ENCODE measurements around the gene MYH15. TPM values are rescaled to one million over a fixed set of nuclear protein-coding genes. Genes with fewer than 3 reads are reported as not detected.

Gene MYH15
- total RNA-seq, 2 donors from 2014 or later, result 0.07 to 0.15 TPM

DNA sequence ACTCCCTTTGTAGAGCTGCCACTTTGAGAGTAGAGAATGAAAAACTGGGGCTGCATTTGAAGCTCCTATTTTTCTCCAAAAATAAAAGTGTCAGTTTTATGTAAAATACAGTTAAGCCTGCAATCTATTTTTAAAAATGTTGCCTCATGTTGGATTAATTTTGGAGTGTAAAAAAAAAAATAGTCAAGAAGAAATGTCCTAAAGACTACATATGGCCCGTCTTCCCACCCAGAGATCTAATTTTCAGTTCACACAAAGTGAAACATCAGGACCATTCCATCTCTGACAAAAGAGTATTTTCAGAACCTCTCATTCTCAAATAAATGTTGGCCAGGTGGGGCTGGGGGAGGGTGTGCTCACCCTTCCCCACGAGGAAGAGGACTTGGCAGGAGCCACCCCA is 151.4 kb downstream of the MYH15 start:
- no peaks in the 10 kb centered on the region for H3K9me3 ChIP-seq (ENCODE audit: control insufficient read depth, low read length)
- H3K4me3 ChIP-seq (ENCODE audit: low read length), result no peak overlapping the region
- TF ChIP-seq, protein P1, sequence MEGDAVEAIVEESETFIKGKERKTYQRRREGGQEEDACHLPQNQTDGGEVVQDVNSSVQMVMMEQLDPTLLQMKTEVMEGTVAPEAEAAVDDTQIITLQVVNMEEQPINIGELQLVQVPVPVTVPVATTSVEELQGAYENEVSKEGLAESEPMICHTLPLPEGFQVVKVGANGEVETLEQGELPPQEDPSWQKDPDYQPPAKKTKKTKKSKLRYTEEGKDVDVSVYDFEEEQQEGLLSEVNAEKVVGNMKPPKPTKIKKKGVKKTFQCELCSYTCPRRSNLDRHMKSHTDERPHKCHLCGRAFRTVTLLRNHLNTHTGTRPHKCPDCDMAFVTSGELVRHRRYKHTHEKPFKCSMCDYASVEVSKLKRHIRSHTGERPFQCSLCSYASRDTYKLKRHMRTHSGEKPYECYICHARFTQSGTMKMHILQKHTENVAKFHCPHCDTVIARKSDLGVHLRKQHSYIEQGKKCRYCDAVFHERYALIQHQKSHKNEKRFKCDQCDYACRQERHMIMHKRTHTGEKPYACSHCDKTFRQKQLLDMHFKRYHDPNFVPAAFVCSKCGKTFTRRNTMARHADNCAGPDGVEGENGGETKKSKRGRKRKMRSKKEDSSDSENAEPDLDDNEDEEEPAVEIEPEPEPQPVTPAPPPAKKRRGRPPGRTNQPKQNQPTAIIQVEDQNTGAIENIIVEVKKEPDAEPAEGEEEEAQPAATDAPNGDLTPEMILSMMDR (conservative IDR thresholded peaks at IDR 0.05), result no peak
- Mint-ChIP-seq H3K27me3 (ENCODE audit: insufficient read depth) (no peaks in the 10 kb centered on the region), H3K4me3 (no peak overlapping the region), H3K27ac (no peak overlapping the region), H3K36me3 (ENCODE audit: low read depth) (no peaks in the 10 kb centered on the region), H3K4me1 (no peaks in the 10 kb centered on the region), H3K9me3 (no peaks in the 10 kb centered on the region)
- WGBS, 2 experiments (ENCODE audit: insufficient coverage in 1 of 2, insufficient read length in 1 of 2), result 86% methylated on average over 2 of the region's 2 CpGs; no CpG with 5 or more reads in 1 of the 2 experiments
- no peaks in the 10 kb centered on the region for H3K36me3 ChIP-seq (ENCODE audit: control insufficient read depth, insufficient read depth, low read length)
- H3K9ac ChIP-seq (ENCODE audit: extremely low read depth, low read length, poor library complexity, severe bottlenecking), result no peak overlapping the region
- DNase-seq, result no peak
- H3K27me3 ChIP-seq (ENCODE audit: control insufficient read depth, insufficient read depth, low read length, poor library complexity, severe bottlenecking), result no peaks in the 10 kb centered on the region
- H3K4me1 ChIP-seq (ENCODE audit: control insufficient read depth, insufficient read depth, low read length), result no peaks in the 10 kb centered on the region
- no peak overlapping the region for H3K27ac ChIP-seq (ENCODE audit: low read depth, low read length)

DNA sequence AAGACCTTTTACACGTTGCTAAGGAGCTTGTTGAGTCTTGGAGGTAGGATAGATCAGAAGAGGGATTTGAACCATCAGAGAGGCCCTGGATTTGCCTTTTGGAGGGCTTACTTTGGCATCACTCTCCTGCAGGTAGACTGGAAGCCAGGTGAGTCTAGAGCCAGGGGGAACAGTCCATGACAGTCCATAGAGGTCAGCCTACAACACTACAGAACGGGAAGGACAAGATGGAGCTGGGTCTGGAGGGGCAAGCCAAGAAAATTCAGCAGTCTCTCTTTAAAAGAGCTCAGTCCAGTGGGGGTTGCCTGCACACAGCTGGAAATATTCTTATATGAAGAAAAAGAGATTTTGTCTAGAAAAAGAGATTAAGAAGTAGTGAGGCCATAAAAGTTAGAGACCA is 153.4 kb downstream of the MYH15 start:
- no peak for DNase-seq
- H3K9me3 ChIP-seq (ENCODE audit: control insufficient read depth, low read length), result no peaks in the 10 kb centered on the region
- H3K27ac Mint-ChIP-seq, result no peak overlapping the region
- no peaks in the 10 kb centered on the region for H3K27me3 ChIP-seq (ENCODE audit: control insufficient read depth, insufficient read depth, low read length, poor library complexity, severe bottlenecking)
- no peaks in the 10 kb centered on the region for H3K4me1 ChIP-seq (ENCODE audit: control insufficient read depth, insufficient read depth, low read length)
- H3K4me3 ChIP-seq (ENCODE audit: low read length), result no peak overlapping the region
- no peak overlapping the region for H3K27ac ChIP-seq (ENCODE audit: low read depth, low read length)
- TF ChIP-seq, protein P1 (conservative IDR thresholded peaks at IDR 0.05), result no peak
- no peaks in the 10 kb centered on the region for H3K36me3 Mint-ChIP-seq (ENCODE audit: low read depth)
- H3K9me3 Mint-ChIP-seq, result no peaks in the 10 kb centered on the region
- no peaks in the 10 kb centered on the region for H3K27me3 Mint-ChIP-seq (ENCODE audit: insufficient read depth)
- H3K4me1 Mint-ChIP-seq, result no peaks in the 10 kb centered on the region
- WGBS, 2 experiments (ENCODE audit: insufficient coverage in 1 of 2, insufficient read length in 1 of 2), result 86 to 89% methylated on average over 2 of the region's 2 CpGs
- no peaks in the 10 kb centered on the region for H3K36me3 ChIP-seq (ENCODE audit: control insufficient read depth, insufficient read depth, low read length)
- H3K4me3 Mint-ChIP-seq, result no peak overlapping the region
- no peak overlapping the region for H3K9ac ChIP-seq (ENCODE audit: extremely low read depth, low read length, poor library complexity, severe bottlenecking)

DNA sequence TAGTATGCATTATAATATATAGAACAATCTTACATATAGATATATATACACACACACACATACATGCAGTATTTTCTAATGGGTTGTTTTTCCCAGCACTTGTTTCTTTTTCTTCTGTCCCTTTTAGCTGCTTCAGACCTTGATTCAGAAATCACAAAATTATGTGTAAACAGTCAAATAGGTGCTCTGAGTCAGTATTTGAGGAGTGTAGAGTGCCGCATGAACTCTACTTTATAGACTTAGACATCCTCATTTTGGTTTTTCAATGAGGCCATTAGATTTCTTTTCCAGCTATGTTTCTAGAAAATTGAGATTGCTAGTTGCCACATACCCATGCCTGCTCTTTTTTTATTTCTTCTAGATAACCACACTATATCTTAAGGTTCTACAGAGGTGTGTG is 155.8 kb downstream of the MYH15 start:
- Mint-ChIP-seq H3K9me3 (no peaks in the 10 kb centered on the region), H3K4me1 (no peaks in the 10 kb centered on the region), H3K27me3 (ENCODE audit: insufficient read depth) (no peaks in the 10 kb centered on the region), H3K27ac (no peak overlapping the region), H3K4me3 (no peak overlapping the region), H3K36me3 (ENCODE audit: low read depth) (no peaks in the 10 kb centered on the region)
- H3K27me3 ChIP-seq (ENCODE audit: control insufficient read depth, insufficient read depth, low read length, poor library complexity, severe bottlenecking), result no peaks in the 10 kb centered on the region
- TF ChIP-seq, protein P1 (conservative IDR thresholded peaks at IDR 0.05), result no peak
- no peaks in the 10 kb centered on the region for H3K9me3 ChIP-seq (ENCODE audit: control insufficient read depth, low read length)
- DNase-seq, result no peak
- H3K36me3 ChIP-seq (ENCODE audit: control insufficient read depth, insufficient read depth, low read length), result no peaks in the 10 kb centered on the region
- H3K27ac ChIP-seq (ENCODE audit: low read depth, low read length), result no peak overlapping the region
- no peaks in the 10 kb centered on the region for H3K4me1 ChIP-seq (ENCODE audit: control insufficient read depth, insufficient read depth, low read length)
- no peak overlapping the region for H3K4me3 ChIP-seq (ENCODE audit: low read length)
- no peak overlapping the region for H3K9ac ChIP-seq (ENCODE audit: extremely low read depth, low read length, poor library complexity, severe bottlenecking)
- WGBS, 2 experiments (ENCODE audit: insufficient coverage in 1 of 2, insufficient read length in 1 of 2), result 100% methylated on average over 1 of the region's 1 CpG
